NCI-H510A (cell line): ENCODE measurements around the gene LRPAP1.
"Not testable (repeated sequence)": the region's sequence is repeated elsewhere in the genome, so short reads cannot be mapped to it uniquely, and the experiment has no call there.

Source experiments
- DNase-seq: peaks from one replicate; lab custom pipeline; 2025; lab: John Stamatoyannopoulos, UW

Gene LRPAP1

DNA sequence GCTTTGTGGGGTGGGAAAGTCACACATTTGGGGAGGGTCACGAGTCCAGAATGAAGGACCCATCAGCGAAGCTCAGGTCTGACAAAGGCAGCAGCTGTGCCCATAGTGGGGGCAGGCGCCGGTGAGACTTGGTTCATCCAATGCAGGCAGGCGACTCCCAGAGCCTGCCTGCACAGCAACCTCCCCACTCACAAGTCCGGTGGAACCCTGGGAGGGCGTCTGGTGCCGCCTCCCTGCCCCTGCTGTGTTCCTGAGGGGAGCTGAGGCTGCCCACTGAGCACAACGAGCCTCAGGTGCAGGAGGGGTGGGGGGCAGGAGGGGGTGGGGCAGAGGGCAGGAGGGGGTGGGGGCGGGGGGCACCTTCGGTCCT, 13.7 kb downstream of the LRPAP1 start:
- DNase-seq, result no peak

DNA sequence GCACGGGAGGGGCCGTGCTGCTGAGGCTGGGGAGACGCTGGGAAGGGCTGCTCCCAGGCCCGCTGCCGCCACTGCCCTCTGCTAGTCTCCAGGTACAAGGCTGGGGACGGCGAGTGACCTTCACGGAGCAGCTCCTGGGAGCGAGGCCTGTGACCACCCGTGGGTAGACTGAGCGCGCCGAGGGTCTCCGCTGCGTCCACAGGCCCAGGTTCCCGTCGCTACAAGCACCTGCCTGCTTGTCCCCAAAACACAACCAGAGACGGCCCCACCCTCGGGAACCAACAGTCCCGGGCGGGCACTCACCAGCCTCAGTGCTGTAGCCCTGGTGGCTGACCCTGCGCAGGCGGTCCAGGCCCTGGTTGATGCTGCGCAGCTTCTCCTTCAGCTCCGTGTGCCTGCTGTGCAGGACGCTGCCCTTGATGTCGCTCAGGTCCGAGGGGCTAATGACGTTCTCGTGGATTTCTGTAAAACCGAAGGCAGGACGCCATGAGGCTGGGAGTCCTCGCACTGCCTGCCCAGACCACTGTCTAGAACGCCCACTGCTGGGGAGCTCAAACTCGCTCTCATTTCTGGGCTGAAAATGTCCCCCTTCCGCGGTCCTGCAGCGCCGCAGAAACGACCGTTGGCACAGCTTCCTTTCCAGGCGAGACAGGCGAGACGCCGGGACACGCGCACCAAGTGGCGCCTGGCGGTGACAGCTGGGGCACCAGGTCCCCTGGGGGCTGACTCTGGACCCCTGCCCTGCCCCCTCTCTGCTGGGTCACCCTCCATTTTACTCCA, 14.3 kb downstream of the LRPAP1 start:
- no peak for DNase-seq

DNA sequence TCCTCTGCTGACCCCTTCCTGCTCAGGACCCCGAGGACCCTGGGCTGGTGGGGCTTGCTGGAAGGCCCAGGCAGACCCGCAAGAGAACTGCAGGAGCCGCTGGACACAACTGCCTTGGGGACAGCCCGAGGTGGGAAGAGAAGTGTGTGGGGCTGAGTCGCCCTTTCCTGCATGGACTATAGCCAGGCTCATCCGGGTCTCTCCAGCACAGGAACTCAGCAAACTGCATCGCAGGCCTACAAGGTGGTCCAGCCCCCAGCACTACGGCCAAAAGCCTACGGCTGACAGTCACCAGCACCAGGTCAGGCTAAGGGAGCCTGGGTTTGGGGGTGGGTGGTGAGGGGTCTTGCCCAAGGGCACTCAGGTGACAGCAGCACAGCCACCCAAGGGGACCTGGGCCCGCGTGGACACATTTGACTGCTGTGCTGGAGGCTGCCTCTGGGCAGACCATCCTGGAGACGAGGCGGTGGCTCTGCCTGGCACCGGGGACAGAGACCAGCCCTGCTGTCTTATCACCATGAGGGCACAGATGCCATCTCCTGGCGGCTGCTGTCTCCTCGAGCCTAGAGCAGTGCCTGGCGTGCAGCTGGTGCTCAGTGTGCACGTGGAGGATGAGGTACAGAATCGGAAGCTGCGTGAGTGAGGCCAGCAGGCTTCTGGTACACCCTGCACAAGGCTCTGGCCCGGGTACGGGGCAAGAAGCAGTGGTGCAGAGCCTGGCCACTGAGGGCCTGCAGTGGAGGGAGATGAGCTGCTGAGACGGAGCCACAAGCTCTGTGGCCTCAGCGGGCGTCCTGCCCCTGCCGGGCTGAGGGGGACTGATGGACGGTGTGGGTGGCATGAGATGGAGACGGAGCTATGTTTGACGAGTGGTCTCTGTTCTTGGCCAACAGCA, 15.1 kb downstream of the LRPAP1 start:
- no peak for DNase-seq

DNA sequence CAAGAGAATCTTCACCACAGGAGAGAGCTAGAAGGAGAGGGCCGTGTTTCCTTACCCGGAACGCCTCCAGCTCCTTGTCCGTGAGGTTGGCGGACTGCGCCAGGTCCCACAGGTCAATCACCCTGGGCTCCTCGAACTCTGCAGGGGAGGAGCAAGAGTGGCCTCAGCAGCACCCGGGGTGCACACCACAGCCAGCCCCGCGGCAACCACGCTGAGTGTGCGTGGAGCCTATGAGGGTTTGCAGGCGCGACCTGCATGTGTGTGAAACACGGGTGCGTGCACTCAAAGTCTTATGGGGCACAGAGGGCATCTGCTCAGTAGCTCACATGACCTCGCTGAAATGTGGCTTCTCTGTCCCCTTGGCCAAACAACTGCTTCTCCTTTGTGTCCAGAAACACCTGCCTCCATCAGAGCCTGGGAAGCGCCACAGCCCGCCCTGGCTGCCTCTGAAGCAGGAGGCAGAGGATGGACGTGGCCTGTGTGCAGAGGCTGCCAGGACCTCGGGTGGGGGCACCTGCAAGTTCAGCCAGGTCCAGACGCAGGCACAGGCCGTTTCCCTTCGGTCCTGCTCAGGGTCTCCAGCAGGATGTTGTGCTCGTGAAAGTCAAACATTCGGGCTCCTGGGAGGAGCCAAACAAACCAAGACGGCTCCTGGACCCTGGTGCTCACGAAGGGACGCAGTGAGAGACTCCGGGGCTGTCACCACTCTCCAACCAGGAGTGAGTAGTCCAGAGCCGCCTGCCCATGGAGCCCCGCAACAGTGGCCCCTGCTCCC, 16.0 kb downstream of the LRPAP1 start:
- DNase-seq, result no peak

DNA sequence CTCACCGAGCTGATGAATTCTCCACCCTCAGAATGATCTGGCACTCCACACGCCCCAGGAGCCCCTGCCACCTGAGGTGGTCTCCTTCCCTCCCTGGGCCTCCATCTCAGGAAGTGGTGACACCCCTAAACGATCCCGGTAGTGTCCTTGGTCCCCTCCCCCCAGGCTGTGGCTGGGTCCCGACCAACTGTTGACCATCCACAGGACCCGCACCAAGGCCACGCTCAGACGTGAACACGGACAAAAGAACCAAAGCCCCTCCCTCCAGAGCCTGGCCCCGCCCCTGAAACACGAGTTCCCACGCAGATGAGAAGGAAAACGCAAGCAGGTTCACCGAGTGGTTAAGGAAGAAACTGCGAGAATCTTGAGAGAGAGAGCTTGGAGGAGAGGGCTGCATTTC, 16.6 kb downstream of the LRPAP1 start:
- no peak for DNase-seq

DNA sequence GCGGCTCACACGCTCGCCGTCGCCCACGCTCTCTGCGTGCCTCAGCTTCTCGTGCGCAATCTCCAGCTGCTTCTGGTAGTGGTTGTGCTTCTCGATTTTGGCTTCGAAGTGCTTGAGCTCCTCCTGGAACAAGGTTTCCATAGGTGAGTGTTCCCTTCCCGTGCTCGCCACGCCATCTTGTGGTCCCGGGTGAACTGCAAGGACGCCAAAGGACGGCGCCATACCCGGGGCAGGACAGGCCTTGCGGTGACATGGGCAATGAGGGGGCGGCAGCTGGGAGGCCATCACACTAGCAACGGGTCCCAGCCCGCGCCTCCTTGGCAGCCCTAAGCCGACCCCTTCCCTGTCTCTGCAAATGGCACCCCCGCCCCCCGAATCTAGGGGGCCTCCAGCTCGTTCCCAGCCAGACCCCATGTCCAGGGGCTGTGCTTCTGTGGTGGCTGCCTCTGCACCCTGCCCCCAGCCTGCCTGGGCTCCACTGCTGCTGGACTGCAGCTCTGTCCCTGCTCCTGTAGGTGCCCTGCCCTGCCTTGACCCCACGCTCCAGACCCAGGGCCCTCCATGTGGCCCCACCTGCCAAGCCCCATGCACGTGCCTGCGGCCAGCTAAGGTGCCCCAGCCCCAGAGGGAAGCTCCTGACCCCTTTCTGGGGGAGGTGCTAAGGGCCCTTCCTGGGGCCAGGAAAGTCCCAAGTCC, 17.3 kb downstream of the LRPAP1 start:
- no peak for DNase-seq

DNA sequence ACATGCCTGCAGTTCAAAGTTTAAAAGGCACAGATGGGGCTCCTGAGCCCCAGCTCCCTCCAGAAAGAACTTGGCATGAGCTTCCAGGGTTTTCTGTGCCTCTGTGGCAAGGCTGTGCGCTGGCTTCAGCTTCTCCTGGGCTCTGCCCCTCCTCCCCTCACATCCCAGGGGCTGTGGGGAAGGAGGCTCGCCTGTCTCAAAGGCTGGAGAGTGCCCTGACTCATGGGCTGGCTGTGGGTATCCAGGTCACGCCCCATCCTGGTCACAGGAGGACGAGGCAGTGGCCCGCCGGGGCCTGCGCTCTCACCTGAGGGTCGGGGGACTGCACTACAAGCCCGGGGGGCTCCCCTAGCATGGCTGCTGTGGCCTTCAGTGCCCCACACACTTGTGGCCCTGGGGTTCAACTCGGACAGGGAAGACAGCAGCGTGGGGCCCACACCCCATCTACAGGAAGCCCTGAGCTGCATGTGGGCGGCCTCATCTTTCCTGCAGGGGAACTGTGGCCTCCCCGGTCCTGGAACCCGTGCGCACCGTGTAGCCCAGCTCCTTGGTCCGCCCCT, 17.9 kb downstream of the LRPAP1 start:
- DNase-seq, result no peak

DNA sequence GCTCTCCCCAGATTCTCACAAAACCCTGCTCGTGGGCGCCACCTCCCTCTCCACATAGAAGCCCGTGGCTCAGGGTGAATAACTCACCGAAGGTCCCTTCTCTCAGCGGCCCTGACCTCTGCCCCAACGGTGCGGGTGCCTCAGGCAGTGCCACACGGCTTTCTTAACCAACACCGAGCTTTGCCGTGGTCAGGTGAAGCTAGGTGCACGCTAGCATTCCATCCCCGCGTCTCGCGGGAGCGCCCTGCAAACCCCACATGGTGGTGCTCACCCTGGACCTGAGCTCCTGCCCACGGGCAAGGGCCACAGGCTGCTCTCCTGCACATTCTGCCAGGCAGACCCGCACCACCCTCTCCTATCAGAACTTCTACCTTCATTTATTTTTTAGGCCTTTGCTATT, 18.4 kb downstream of the LRPAP1 start:
- DNase-seq, result no peak

DNA sequence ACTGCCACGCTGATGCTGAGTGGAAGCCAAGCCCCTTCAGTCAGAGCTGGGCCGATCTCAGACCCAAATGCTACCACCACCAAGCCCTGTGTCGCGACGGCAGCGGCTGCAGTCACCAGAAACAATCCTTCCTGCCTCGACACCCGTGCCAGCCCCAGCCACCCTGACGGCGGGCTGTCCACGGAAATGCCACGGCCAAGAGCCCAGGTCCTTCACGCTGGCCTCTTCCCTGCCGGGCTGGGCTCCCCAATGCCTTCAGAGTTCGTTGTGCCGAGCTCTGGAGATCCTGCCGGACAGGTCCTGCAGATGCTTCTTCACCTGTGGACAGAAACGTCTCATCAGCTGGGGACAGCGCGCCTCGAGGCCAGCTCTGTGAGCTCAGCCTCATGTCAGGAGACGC, 19.5 kb downstream of the LRPAP1 start:
- no peak for DNase-seq

DNA sequence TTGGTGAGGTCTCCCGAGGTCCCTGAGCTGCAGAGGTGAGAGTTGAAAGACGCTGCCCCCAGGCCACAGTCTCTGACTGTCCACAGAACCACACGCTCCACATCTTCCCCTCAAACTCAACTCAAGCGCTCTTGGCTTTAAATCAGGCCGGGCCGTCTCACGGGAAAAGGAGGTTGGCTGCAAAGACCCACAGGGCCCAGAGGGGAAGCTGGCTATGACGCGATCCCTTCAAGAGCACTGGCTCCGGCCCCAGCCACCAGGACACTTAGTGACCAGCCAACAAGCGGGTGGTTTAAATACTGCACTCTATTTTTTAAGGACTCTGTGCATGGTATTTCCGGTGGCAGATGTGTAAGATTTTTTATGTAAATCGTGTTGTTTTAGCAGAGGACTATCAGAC, 19.9 kb downstream of the LRPAP1 start:
- DNase-seq, result no peak

DNA sequence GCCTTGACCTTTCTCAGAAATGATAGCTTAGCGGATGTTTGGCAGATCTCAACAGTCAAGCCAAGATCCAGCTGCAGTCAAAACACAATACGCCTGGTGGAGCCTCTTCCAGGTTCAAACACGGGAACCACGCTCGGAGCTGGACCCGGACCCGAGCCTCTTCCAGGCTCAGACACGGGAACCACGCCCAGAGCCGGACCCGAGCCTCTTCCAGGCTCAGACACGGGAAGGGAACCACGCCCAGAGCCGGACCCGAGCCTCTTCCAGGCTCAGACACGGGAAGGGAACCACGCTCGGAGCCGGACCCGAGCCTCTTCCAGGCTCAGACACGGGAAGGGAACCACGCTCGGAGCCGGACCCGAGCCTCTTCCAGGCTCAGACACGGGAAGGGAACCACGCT, 20.6 kb downstream of the LRPAP1 start:
- DNase-seq, result not testable (repeated sequence)

DNA sequence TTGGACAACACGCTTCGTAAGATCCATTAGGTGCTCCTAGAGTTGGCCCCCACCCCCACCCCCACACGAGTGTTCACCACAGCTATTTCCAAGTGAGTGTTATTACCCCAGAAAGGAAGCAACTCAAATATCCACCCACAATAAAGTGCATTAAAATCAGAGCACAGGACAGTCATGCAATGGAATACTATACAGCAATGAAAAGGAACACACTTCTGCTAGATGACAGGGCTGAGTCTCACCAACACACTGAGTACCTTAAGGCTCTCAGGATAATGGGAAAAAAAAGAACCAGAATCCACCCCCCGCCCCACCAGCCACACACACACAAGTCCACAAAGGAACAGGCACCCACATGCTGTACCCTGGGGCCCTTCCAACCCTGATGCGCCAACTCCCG, 21.0 kb downstream of the LRPAP1 start:
- no peak for DNase-seq

DNA sequence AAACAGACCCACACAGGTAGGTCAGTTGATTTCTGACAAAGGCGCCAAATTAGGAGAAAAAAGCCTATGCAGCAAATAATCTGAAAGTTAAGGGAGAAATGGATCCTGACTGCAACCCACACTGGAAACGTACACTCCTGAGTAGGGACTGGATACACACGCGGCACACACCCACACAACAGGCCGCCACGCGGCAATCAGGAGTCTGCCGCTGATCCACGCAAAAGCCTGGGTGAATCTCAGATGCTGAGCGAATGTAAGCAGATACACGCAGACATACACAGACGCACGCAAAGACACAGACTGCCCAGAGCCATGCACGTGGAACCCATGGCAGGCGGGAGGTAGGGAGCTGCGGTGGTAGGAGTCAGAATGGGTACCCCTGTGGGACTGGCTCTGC, 21.7 kb downstream of the LRPAP1 start:
- DNase-seq, result no peak

DNA sequence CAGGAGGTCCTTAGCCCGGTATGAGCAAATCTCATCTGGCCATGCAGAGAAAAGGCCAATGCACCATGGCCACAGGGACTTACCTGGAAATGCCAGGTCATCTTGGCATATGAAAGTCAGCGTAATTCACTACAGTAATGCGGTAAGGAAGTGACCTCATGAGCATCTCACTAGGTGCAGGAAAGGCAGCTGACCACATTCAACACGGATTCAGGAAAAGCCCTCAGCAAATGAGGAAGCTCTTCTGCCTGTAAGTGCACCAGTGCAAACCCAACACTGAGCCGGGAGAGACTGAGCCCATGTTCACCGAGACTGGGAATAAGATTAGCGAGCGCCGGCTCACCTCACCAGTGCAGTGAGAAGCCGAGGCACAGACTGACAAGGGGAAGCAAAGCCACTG, 23.7 kb downstream of the LRPAP1 start:
- DNase-seq, result no peak

DNA sequence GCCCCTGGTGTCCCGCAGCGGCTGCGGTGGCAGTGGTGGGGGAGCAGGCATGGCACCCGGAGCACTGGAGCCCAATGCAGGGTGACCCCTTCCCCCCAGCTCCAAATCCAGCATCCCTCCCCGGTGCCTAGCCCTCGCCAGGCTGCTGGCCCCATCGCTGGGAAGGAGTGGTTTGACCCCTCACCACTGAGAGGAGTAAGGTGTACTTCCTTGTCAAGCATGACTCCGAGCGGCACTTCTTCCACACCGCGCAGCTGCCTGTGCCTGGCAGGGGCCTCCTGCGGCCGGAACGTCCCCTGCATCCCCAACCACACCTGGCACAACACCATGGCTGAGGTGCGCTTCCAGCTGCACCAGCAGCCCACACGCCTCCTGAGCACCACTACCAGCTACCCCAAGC, 27.0 kb downstream of the LRPAP1 start:
- DNase-seq, result no peak

DNA sequence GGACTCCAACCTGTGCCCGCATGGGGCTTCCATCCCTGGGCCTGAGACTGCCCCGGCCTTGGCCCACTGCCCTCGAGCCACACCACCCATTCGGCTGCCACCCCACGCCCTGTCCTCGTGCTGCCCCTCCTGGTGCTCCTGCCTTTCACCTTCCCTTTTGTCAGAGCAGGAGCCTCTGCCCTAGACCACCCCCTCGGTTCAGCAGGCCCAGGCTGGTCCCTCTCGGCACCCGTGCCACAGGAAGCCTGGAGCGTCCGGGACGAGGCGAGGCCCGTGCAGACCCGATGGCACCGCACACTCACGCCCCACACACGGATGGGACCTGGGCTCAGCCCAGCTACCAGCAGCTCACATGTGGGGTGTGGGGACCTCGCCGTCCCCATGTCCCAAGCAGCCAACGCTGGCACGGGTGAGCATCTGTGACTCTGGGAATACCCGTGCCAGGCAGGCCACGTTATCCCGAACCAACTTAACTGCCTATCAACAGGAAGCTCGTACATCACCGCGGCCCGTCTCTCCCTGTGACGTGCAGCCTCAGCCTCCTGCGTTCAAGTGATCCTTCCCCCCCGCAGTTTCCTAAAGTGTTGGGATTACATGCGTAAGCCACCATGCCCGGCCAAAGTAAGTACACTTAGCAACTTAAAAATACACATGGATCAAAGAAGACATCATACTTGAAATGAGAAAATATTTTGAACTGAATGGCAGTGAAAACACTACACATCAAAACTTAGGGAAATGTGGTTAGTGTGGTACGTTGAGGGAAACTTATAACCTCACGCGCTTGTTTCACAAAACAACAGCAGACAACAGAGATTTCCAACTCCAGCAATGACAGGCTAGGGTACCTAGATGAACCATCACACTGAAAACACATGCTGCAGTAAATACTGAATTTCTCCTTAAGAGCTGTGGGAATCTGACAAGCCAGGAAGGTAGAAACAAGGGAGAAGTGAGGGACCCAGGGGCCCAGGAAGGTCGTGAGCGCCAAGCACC, 29.0 kb downstream of the LRPAP1 start:
- DNase-seq, result no peak

DNA sequence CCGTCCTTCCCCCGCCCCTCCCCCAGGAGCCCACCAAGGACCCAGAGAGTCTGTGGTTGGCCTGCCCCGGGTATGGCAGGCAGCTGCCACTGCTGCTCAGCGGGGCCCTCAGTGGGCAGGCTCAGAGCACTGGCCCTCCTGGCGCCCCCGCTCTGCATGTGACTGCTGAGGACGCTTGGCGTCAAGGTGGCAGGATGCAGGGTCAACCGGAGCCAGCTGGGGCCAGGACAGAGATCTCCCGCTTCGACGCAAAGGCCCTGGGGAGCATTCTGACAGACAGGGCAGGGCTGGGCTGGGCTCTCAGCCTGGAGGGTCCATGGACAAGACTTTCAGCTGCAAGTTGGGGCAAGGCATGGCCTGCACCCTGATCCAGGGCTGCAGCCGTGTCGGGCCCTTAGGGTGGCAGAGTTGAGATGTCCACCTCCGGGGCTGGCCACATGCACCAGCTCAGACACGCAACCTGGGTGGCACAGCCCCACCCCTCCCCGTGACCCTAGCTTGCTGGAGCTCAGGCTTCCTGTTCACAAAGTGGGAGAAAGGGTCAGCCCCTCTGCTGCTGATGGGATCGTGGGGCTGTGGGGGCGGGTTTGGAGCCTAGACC, 30.3 kb downstream of the LRPAP1 start:
- DNase-seq, result no peak

DNA sequence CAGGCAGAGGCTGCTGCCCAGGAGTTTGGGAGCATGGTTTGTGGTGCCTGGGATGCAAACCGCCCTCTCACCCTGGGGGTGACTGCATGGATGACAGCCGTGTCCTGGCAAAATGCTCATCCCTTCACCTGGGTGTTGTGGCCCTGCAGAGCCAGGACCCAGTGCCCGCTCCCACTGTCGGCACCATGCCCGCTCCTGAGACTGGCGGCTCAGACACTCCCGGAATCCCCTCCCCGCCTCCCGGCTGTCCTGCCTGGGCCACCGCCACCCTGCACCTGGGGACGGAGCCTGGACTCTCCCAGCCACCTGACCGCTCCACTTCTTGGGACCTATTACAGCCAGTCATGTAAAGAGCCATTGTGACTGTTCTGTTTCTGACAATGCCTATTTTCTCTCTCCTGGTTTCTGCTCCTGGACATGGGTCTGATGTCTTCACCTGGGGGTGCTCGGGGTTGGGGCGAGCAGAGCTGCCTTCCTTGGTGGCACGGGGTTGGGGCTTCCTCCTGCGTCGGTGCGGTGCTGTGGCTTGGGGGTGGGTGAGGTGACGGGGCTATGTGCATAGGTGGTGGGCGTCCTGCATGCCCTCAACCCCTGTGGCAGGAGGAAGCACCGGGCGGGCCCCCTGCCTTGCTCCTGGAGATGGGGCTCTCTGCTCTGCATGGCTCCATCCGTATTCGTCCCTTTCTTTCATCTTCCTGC, 30.9 kb downstream of the LRPAP1 start:
- no peak for DNase-seq

DNA sequence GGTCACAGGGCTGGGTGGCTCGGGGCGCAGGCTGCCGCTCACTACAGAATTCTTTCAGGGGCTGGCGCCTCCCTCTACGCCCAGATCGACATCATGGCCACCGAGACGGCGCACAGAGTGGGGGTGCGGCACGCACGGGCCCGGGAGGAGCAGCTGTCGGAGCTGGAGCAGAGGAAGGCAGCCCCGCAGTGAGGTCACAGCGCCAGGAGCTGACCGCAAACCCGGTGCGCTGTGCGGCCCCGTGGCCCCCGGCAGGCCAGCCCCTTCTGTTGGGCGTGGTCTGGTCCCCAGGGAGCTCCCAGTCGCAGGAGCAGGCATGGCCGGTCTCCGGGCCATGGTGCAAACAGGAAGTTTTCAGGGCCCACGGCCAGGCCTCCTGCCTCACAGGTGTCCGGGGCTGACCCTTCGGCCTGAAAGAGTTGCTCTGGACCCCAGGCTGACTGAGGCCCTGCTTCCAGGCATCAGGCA, 31.6 kb downstream of the LRPAP1 start:
- DNase-seq, result no peak
